ENCODE measurements around the gene GNG8.

The GNG8 gene

DNA sequence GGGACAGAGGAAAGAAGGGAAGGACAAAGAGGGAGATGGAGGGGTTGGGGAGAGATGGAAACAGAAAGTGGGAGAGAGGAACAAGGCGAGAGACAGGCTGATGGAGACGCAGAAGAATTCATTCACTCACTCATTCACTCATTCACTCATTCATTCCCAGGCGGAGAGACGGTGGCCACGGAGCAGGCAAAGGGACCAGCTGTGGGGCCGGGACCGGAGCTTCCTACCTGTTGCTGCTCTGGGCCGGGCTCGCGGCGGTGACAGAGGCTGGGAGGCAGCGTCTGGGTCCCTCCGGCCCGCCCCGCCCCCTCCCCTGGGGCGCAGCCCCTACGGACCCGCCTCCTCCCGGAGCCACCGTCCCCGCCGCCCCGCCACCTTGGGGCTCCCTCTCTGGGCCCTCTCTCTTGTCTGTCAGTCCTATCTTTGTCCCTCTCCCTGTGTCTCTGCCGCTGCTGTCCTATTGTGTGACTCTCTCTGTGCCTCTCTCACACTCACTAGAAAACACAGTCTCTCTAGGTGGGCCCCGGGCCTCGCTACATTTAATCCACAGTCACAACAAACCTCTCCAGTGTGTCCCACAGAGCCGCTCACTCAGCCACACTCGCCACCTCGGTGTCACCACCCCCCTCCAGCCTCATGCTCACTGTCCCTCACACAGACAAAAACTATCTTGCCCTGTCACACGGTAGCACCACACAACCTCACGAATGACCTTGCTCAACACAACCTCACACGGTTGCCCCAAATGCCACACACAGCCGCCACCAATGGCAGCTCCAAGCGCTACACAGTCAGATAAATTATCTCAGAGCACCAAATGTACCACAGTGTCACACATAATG lies at the start of gene GNG8:
GNG8 (minus strand) TSS at position 283 of the 842 bp plus-strand sequence. CDS start 1,520 bp downstream, outside the sequence.
- no peak for DNase-seq

DNA sequence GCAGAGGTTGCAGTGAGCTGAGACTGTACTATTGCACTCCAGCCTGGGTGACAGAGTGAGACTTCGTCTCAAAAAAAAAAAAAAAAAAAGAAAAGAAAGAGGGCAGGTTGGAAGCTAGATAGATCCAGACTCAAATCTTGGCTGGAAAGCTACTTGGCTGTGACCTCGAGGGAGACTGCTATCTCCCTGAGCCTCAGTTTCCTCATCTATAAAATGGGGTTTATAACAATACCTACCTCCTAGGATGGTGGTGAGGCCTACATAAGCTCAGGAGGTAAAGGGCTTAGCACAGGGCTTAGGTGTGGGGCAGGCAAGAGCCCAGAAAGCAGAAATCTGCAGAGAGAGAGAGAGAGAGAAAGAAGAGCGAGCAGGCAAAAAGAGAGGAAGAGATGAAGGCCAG lies 49.2 kb upstream of the GNG8 start:
- DNase-seq = no peak

- DNase-seq = no peak
These were observed 42.2 kb upstream of the GNG8 start for GRCh38 chr19:46678110-46678732.

DNA sequence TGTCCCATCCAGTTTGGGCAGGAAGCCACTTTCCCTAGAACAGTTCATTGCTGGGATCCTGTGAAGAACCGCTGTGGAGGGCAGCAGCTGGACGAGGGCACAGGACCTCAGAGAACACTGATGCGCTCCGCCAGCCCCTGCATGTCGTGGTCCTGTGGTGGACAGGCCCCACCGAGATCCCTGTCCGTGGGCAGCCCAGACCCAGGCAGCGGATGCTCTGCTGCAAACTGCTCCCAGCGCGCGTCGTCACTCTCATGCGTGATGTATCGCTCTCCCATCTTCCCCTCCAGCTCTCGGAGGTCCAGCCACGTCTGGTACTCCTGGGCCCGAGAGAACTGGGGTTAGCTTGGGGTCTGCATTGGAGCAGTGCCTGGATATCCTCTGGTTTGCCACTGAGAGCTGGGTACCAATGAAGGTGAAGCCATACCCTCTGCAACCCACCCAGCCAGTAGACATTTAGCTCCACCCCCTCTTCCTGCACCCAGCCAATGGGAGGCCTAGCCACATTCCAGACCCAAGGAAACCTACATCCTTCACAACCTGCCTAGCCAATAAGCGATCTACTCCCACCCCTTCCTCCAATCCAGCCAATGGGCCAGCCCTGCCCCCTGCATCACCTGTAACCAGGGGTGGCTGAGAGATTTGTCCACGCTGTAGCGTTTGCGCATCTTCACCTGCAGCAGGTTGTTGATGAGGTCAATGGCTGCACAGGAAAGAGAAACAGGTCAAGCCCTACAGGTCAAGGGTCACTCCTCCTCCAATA lies 38.6 kb upstream of the GNG8 start:
- no peak for DNase-seq

DNA sequence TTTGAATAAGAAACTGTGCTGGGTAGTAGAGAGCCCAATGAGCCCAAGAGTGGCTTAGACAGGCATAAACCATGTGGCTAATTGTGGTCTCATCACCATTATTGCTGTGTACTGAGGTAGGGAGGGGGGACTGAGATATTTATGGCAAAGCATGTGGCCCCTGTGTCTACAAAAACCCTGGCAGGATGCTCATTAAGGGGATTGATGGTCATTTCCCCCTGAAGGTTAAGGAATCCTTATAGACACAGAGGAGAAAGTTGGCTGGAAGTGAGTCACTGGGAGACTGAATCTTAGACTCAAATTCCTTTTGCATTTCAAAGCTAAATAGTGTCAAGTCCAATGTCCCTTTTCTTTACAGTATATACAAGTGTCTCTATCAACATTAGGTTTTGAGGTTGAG lies 34.8 kb upstream of the GNG8 start:
- DNase-seq = no peak

DNA sequence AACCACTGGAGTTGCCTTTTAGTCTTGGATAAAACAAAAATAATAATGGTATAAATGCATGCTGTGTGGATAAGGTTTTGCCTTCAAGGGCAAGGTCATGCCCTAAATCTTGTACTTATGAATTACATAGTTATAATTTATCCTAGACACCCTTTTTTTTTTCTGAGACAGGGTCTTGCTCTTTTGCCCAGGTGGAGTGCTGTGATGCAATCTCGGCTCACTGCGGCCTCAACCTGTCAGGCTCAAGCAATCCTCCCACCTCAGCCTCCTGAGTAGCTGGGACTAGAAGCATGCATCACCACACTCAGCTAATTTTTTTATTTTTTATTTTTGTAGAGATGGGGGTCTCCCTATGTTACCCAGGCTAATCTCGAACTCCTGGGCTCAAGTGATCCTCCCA lies 32.7 kb upstream of the GNG8 start:
- no peak for DNase-seq

- DNase-seq = no peak
These were observed 29.1 kb upstream of the GNG8 start for GRCh38 chr19:46665072-46665471.

DNA sequence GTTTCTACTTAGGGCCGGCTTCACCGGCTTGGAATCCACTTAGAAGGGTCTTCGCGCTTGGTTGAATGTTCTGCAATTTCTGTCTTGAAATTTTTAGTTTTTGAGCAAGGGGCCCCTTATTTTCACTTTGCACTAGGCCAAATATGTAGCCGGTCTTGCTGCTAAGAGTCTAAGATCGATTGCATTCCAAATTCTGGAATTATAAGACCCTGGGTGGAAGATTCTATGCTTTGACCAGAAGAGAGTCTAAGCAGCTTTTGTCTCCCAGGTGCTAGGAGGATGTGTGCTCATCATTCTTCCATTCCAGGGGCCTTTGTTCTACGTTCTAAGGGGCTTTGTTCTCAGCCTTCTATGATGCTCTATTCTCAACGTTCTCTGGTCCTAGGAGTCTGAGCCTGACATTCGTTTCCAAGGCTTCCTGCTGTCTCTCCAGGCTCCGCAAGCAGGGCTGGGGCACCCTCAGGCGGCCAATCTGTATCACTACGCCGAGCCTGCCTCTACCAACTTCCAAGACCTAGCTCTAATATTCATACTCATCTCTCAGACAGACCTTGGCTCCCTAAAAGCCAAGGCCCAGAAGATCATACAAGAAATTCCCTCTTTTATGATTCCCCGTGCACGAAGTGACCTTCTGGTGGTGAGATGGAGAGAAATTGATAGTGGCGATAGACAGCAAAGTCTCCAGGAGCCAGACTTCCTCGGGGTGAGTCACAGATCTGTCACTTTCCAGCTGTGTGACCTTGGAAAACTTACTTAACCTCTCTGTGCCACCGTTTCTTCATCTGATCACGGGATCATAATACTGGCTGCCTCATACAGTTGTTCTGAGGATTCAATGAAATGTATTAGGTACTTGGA lies 26.0 kb upstream of the GNG8 start:
- peak; percentile 55 for DNase-seq

DNA sequence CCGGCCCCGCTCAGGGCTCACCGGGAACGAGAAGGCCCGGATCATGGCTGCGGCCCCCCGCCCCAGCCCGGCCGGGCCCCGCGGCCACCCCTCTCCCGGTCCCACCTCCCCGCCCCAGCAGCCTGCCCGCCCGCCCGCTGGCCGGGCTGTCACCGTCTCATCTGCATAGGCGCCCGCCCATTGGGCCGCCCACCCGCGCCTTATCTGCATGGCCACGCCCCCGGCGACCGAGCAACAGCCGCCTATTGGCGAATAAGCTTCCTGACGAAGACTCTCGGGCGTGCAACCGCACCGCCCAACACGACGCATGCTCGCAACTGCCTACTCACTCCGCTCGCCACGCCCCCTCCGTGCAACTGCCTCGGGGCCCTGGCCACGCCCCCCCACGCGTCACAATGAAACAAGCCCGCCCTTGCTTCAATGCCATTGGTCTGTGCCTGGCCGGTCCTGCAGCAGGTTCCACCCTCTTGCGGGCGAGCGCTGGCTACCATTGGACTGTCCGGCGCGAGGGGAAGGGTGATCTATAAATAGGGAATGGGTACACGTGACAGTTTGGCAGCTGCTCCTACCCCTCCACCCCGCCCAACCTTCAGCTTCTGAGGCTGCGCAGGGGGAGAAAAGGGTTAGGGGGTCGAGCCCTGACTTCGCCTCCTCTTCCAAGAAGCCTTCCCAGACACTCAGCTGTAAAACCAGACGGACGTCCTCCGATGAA lies 25.2 kb upstream of the GNG8 start, which contains the start of gene DACT3:
DACT3 (minus strand) TSS at position 163 of the 712 bp plus-strand sequence; CDS start at position 45, 118 bp downstream.
- peak; percentile 96 for DNase-seq

GRCh38 chr19:46660551-46661019 lies 24.6 kb upstream of the GNG8 start:
- DNase-seq = no peak

GRCh38 chr19:46660008-46660517 lies 24.1 kb upstream of the GNG8 start:
- no peak for DNase-seq

- no peak for DNase-seq
These were observed 23.4 kb upstream of the GNG8 start for GRCh38 chr19:46659151-46660007.

DNA sequence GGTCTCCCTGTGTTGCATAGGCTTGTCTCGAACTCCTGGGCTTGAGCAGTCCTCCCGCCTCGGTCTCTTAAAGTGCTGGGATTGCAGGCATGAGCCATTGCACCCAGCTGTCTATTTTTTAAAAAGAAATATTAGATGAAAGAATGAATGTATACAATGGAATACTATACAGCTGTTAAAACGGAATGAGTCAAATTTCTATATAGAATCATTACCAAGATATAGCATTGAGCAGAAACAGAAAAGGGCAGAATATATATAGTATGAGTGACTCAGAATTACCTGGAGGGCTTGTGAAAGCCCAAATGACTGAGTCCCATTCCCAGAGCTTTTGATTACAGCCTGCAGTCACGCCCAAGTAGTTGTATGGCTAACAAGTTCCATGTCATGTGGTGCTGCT lies 20.5 kb upstream of the GNG8 start:
- no peak for DNase-seq

- no peak for DNase-seq
These were observed 18.7 kb upstream of the GNG8 start for GRCh38 chr19:46654621-46655152.

DNA sequence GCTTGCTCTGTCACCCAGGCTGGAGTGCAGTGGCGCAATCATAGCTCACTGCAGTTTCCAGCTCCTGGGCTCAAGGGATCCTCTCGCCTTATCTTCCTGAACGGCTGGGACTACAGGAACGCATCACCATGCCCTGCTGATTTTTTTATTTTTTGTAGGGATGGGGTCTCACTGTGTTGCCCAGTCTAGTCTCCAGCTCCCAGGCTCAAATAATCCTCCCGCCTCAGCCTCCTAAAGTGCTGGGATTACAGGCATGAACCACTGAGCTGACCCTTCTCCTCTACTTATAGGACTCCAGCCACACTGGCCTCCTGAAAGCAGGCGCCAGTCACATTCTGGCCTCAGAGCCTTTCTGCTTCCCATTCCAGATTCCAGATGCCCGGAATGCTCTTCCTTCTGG lies 14.4 kb upstream of the GNG8 start:
- DNase-seq = no peak

- no peak for DNase-seq
These were observed 13.3 kb upstream of the GNG8 start for GRCh38 chr19:46648961-46649960.

GRCh38 chr19:46648060-46648960 lies 12.3 kb upstream of the GNG8 start:
- DNase-seq = no peak

DNA sequence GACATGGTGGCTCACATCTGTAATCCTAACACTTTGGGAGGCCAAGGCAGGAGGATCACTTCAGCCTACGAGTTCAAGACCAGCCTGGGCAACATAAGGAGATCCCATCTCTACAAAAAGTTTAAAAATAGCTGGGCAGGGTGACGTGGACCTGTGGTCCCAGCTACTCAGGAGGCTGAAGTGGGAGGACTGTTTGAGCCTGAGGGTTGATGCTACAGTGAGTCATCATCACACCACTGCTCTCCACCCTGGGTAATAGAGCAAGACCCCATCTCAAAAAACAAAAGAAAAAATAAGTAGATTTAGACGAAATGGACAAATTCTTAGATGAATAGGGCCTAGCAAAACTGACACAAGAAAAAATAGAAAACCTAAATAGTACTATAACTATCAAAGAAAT lies 10.4 kb upstream of the GNG8 start:
- no peak for DNase-seq
